ENCODE measurements around the gene RXFP2.

Gene RXFP2

GRCh38 chr13:31739226-31739625 is at the start of gene RXFP2:
Gene RXFP2, plus strand, starts transcription at chr13:31739526. Its CDS starts 87 bp downstream, at chr13:31739613.
- FAIRE-seq (no peak), DNase-seq (ENCODE audit: insufficient read length, low spot score) (no peak)

- DNase-seq (ENCODE audit: insufficient read length, low spot score) (no peak), FAIRE-seq (no peak)
Observed at GRCh38 chr13:31697290-31697689, 42.0 kb upstream of the RXFP2 start.

- FAIRE-seq, result no peak
- no peak for DNase-seq (ENCODE audit: insufficient read length, low spot score)
Observed at GRCh38 chr13:31699650-31700049, 39.7 kb upstream of the RXFP2 start.

- FAIRE-seq (no peak), DNase-seq (ENCODE audit: insufficient read length, low spot score) (no peak)
Observed at GRCh38 chr13:31703780-31704179, 35.5 kb upstream of the RXFP2 start.

GRCh38 chr13:31706105-31706504 is 33.2 kb upstream of the RXFP2 start:
- no peak for FAIRE-seq
- no peak for DNase-seq (ENCODE audit: insufficient read length, low spot score)

- FAIRE-seq (no peak), DNase-seq (ENCODE audit: insufficient read length, low spot score) (no peak)
Observed at GRCh38 chr13:31717583-31717982, 21.7 kb upstream of the RXFP2 start.

- no peak for DNase-seq (ENCODE audit: insufficient read length, low spot score)
Observed at GRCh38 chr13:31719214-31719613, 20.1 kb upstream of the RXFP2 start.

GRCh38 chr13:31722673-31723072 is 16.7 kb upstream of the RXFP2 start:
- FAIRE-seq, result no peak
- DNase-seq (ENCODE audit: insufficient read length, low spot score), result no peak

More at GRCh38 chr13:31719214-31719613, 20.1 kb upstream of the RXFP2 start:
- FAIRE-seq, result no peak

GRCh38 chr13:31725841-31726240 is 13.5 kb upstream of the RXFP2 start:
- FAIRE-seq, result no peak
- no peak for DNase-seq (ENCODE audit: insufficient read length, low spot score)

GRCh38 chr13:31731921-31732320 is 7.4 kb upstream of the RXFP2 start:
- DNase-seq (ENCODE audit: insufficient read length, low spot score) (no peak), FAIRE-seq (no peak)

GRCh38 chr13:31733066-31733465 is 6.3 kb upstream of the RXFP2 start:
- no peak for FAIRE-seq
- DNase-seq (ENCODE audit: insufficient read length, low spot score), result no peak

GRCh38 chr13:31733647-31734046 is 5.7 kb upstream of the RXFP2 start:
- DNase-seq (ENCODE audit: insufficient read length, low spot score) (no peak), FAIRE-seq (no peak)

GRCh38 chr13:31742097-31742734 is 2.9 kb downstream of the RXFP2 start:
- DNase-seq (ENCODE audit: insufficient read length, low spot score), result peak; percentile 22
- peak; percentile 73 for FAIRE-seq

- FAIRE-seq, result no peak
Observed at GRCh38 chr13:31747291-31747690, 8.0 kb downstream of the RXFP2 start.

GRCh38 chr13:31747966-31748365 is 8.6 kb downstream of the RXFP2 start:
- DNase-seq (ENCODE audit: insufficient read length, low spot score), result no peak
- FAIRE-seq, result no peak

More at GRCh38 chr13:31747291-31747690, 8.0 kb downstream of the RXFP2 start:
- no peak for DNase-seq (ENCODE audit: insufficient read length, low spot score)

GRCh38 chr13:31749929-31750328 is 10.6 kb downstream of the RXFP2 start:
- FAIRE-seq (no peak), DNase-seq (ENCODE audit: insufficient read length, low spot score) (no peak)

- DNase-seq (ENCODE audit: insufficient read length, low spot score) (no peak), FAIRE-seq (no peak)
Observed at GRCh38 chr13:31755211-31755610, 15.9 kb downstream of the RXFP2 start.

GRCh38 chr13:31755803-31756212 is 16.5 kb downstream of the RXFP2 start:
- no peak for FAIRE-seq
- no peak for DNase-seq (ENCODE audit: insufficient read length, low spot score)

- FAIRE-seq (no peak), DNase-seq (ENCODE audit: insufficient read length, low spot score) (no peak)
Observed at GRCh38 chr13:31756346-31756745, 17.0 kb downstream of the RXFP2 start.

- DNase-seq (ENCODE audit: insufficient read length, low spot score) (no peak), FAIRE-seq (no peak)
Observed at GRCh38 chr13:31761951-31762350, 22.6 kb downstream of the RXFP2 start.

GRCh38 chr13:31764556-31764955 is 25.2 kb downstream of the RXFP2 start:
- DNase-seq (ENCODE audit: insufficient read length, low spot score), result no peak
- FAIRE-seq, result no peak

GRCh38 chr13:31765138-31765785 is 25.9 kb downstream of the RXFP2 start:
- FAIRE-seq, result no peak
- DNase-seq (ENCODE audit: insufficient read length, low spot score), result no peak
